Muscle layer of duodenum (tissue), 2 donors: ENCODE measurements around the gene KLHL22.

Source experiments
- H3K27ac ChIP-seq: one replicate; pipeline ENCODE4 v1.7.0; 2013; ENCODE audit warnings: mild to moderate bottlenecking, low read length
- H3K27me3 ChIP-seq: one replicate; pipeline ENCODE4 v1.7.0; 2013; ENCODE audit warnings: low read depth, mild to moderate bottlenecking, control low read depth, low read length
- H3K36me3 ChIP-seq, 2 donors: one replicate each; pipeline ENCODE4 v1.7.0; 2013; ENCODE audit warnings: low read length in 2 of 2, control low read depth in 1 of 2, mild to moderate bottlenecking in 1 of 2; ENCODE audit not compliant: insufficient read depth in 2 of 2, control insufficient read depth in 1 of 2
- H3K4me1 ChIP-seq, 2 donors: one replicate each; pipeline ENCODE4 v1.7.0; 2013; ENCODE audit warnings: low read length in 2 of 2, mild to moderate bottlenecking in 2 of 2, control low read depth in 1 of 2, moderate library complexity in 1 of 2; ENCODE audit not compliant: insufficient read depth in 2 of 2, control insufficient read depth in 1 of 2
- H3K4me3 ChIP-seq, 2 donors: one replicate each; pipeline ENCODE4 v1.7.0; 2013; ENCODE audit warnings: low read length in 2 of 2, low read depth in 1 of 2, mild to moderate bottlenecking in 1 of 2
- H3K9me3 ChIP-seq, 2 donors: one replicate each; pipeline ENCODE4 v1.7.0; 2013; ENCODE audit warnings: low read length in 2 of 2, control low read depth in 1 of 2, mild to moderate bottlenecking in 1 of 2; ENCODE audit not compliant: control insufficient read depth in 1 of 2
- donor health status: healthy.

Gene KLHL22

DNA sequence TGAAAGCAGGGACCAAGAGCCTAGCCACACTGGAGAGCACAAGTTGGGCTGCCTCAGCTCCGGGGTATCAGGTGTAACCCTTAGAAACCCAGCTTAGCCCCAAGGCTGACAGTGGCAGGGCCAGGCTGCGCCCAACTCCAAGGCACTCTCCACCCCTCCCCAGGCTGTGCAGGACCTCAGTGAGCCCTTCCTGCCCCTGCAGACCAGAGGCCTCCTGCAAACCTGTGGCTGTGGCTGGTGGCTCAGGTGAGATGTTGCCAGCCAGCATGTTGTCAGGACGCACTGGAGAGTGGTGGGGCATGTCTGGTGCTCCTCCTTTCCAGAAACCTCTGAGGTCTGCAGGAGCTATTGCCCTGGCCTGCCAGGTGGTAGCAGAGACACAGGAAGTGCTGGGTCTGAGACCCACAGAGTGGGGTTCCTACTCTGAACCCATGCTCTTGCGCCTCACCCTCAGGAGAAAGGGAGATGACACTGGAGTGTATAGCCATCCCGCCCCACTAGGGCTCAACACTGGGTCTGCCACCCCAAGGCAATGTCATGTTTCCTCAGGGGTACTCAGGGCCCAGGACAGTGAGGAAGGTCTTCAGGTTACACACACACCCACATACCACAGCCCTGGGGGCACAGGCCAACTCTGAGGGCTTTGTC is 55.5 kb downstream of the KLHL22 start:
- H3K9me3 ChIP-seq = no peaks in the 10 kb centered on the region
- no peak overlapping the region for H3K27ac ChIP-seq
- H3K27me3 ChIP-seq = peaks cover 15% of the 10 kb centered on the region
- H3K4me3 ChIP-seq = no peak overlapping the region
- H3K4me1 ChIP-seq = peaks cover 0 to 29% of the 10 kb centered on the region in 2 donors
- peaks cover 4 to 25% of the 10 kb centered on the region in 2 donors for H3K36me3 ChIP-seq

DNA sequence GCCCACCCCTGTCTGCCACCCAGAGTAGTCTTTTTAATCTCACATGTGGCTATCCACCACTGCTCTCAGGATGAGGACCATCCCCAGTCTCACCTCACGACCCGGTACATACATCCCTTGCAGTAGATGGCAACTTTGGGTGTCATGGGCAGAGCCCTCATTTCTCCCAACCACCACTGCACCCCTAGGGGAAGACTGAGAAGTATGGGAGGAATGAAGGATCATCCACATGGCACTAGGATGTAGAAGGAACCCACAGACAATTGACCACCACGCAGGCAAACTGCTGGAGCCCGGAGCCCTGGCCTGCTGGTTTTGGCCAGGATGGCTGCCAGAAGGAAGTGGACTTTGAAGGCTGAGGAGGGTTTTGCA is 56.1 kb downstream of the KLHL22 start:
- H3K9me3 ChIP-seq = no peaks in the 10 kb centered on the region
- no peak overlapping the region for H3K27ac ChIP-seq
- H3K4me3 ChIP-seq = no peak overlapping the region
- peaks cover 3 to 20% of the 10 kb centered on the region in 2 donors for H3K36me3 ChIP-seq
- peaks cover 15% of the 10 kb centered on the region for H3K27me3 ChIP-seq
- peaks cover 0 to 32% of the 10 kb centered on the region in 2 donors for H3K4me1 ChIP-seq

DNA sequence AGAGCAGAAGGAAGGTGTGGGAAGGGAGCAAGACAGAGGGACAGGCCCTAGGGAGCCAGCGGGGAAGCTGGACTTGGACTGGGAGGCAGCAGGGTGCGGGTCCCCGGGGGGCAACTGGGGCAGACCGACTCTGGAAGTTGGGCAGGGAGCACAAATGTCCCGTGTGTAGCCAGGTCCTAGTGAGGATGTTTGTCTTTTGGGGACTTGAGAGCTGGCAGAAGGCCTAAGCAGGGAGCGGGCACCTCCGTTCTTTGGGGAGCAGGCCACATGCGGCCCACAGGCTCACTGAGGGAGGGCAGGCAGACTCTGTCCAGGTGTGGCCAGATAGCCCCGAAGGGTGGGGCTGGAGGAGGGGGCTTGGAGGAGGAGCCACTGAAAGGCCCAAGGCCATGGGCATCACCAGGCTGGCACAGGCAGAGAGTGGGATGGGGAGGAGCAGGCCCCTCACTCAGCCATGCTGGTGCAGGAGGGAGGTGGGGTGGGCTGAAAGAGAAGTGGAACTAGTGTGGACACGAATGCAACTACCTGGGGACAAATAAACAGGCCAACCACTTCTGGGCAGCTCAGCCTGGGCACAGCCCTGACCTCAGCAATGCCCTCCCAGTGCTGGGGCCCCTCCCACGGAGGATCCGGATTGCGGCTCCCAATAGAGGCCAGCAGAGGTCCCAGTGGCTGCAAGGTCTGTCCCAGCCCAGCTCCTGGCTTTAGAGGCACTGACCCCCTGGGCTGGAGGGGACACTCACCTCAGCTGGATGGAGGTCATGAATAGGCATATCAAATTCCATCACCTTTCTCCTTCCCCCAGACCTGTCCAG is 56.7 kb downstream of the KLHL22 start:
- H3K4me3 ChIP-seq = peak overlapping the region; percentile 44 to 81
- H3K4me1 ChIP-seq = peaks cover 0 to 32% of the 10 kb centered on the region in 2 donors
- H3K27ac ChIP-seq = no peak overlapping the region
- H3K9me3 ChIP-seq = no peaks in the 10 kb centered on the region
- peaks cover 15% of the 10 kb centered on the region for H3K27me3 ChIP-seq
- H3K36me3 ChIP-seq = peaks cover 0 to 14% of the 10 kb centered on the region in 2 donors

DNA sequence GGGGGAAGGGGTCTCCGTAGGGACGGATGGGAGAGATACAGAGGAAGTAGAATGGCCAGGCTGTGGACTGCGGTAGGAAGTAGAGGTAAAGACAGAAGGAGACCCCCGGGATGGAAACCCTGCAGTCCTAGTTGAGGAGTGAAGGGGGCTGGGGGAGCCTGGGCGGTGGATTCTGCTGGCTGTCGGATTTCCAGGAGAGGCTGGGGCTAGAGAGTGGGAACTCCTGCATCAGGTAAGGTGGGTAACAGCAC is 57.2 kb downstream of the KLHL22 start:
- no peak overlapping the region for H3K27ac ChIP-seq

DNA sequence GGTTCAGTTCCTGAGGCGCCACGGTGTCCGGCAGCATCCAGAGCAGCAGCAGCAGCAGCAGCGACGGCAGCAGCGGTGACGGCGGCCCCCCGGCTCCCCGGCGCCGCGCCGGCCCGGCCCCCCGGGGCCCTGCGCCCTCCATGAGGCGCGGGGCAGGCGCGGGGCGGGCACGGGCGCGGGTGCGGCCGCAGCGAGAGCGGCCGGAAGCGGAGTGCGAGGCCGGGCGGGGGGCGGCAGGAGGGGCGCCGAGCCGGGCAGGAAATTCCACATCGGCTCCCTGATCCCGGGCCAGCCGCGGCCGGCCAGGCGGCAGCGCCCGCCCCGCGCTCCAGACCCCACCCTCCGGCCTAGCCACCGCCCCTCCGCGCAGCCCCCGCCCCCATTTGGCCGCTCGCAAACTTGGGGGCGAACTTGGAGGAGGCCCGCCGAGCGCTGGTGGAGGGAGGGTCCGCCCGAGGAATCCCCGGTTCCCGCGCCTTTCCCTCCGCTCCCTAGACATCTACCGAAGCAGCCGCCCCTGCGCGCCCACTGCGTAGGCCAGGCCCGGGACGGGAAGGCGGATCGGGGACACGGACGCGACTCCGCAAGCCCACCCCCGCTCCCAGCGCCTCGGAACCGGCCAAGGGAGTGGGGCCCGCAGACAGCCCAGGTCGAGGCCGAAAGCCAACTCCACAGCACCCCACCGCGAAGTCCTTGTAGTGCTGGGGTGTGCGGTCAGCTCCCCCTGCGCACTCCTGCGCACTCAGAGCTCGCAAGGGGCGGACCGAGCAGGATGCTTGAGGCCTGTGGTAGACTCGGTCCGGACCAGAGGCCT is 57.8 kb downstream of the KLHL22 start, which contains the start of gene SCARF2:
SCARF2 (minus strand) TSS at position 213 of the 814 bp plus-strand sequence; CDS start at position 142, 71 bp downstream.
- Histone ChIP-seq H3K36me3 (peaks cover 0 to 8% of the 10 kb centered on the region in 2 donors), H3K4me1 (peaks cover 0 to 32% of the 10 kb centered on the region in 2 donors), H3K27ac (no peak within 1 kb of the TSS), H3K27me3 (peaks cover 15% of the 10 kb centered on the region), H3K4me3 (peak within 1 kb of the TSS; percentile 67 to 81), H3K9me3 (no peaks in the 10 kb centered on the region)

More for the DNA sequence above, 57.2 kb downstream of the KLHL22 start:
- Histone ChIP-seq H3K9me3 (no peaks in the 10 kb centered on the region), H3K4me1 (peaks cover 0 to 32% of the 10 kb centered on the region in 2 donors), H3K36me3 (peaks cover 0 to 13% of the 10 kb centered on the region in 2 donors), H3K27me3 (peaks cover 15% of the 10 kb centered on the region), H3K4me3 (peak overlapping the region; percentile 44 to 81)

DNA sequence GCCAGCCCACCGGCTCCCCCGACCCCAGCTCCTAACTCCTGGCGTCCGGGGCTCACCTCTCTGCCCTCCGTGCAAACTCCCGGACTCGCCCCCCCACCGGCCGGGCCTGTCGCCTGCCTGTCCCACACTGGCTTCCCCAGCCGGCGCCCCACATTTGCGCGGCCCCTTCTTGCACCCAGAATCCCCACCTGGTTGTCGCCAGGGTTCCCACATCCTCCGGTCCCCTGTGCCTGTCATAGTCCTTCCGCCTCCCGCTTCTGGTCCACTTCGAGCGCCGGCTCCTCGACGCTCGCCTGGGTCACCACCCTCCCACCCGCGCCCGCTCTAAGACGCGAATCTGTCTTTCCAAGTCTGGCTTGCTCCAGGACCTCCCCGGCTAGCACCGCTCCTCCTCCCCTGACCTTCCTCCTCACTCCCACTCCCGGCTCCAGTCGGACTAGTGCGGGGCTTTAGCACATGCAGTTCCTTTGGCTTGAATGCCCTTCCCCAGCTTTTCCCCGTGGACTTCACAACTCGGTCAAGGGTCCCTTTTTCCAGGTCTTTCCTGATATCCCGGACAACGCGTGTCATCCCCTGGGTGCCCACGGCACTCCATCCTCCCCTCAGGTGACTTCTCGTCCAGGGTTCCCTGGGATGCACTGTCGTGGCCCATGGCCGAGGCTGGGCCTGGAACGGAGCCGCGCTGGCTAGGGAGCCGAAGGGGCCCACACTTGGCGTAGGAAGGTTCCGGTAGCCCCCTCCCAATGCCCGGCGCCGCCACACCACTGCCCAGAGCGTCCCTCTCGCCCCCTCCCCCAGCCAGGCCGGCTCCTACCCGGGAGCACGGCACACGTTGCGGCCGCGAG is 58.6 kb downstream of the KLHL22 start:
- H3K4me1 ChIP-seq = peaks cover 0 to 32% of the 10 kb centered on the region in 2 donors
- H3K4me3 ChIP-seq = peak overlapping the region; percentile 67 to 81
- no peaks in the 10 kb centered on the region for H3K36me3 ChIP-seq
- H3K27me3 ChIP-seq = peaks cover 20% of the 10 kb centered on the region
- no peaks in the 10 kb centered on the region for H3K9me3 ChIP-seq
- no peak overlapping the region for H3K27ac ChIP-seq

DNA sequence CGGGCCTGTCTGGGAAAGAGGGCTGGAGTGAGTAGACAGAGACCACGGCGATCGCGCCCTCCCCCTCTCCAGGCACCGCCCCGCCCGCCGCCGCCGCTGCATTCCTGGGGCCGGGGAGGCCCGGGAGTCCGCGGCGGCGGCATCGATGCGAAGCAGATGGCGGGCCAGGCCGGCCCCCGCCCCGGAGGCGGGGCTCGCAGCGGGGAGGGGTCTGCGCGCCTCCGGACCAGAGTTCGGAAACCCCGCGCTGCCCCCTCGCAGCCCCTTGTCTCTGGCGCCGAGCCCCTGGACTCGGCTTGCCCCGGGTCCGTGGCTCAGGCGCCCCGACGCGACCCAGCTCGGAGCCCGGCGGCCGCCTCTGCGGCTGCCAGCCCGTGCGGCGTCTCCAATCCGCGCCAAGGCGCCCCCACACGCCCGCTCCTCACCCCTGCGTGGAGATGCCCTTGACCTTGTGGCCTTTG is 59.3 kb downstream of the KLHL22 start:
- peaks cover 22% of the 10 kb centered on the region for H3K27me3 ChIP-seq
- H3K36me3 ChIP-seq = no peaks in the 10 kb centered on the region
- peak overlapping the region; percentile 67 to 81 for H3K4me3 ChIP-seq
- H3K27ac ChIP-seq = no peak overlapping the region
- peaks cover 0 to 34% of the 10 kb centered on the region in 2 donors for H3K4me1 ChIP-seq
- no peaks in the 10 kb centered on the region for H3K9me3 ChIP-seq

DNA sequence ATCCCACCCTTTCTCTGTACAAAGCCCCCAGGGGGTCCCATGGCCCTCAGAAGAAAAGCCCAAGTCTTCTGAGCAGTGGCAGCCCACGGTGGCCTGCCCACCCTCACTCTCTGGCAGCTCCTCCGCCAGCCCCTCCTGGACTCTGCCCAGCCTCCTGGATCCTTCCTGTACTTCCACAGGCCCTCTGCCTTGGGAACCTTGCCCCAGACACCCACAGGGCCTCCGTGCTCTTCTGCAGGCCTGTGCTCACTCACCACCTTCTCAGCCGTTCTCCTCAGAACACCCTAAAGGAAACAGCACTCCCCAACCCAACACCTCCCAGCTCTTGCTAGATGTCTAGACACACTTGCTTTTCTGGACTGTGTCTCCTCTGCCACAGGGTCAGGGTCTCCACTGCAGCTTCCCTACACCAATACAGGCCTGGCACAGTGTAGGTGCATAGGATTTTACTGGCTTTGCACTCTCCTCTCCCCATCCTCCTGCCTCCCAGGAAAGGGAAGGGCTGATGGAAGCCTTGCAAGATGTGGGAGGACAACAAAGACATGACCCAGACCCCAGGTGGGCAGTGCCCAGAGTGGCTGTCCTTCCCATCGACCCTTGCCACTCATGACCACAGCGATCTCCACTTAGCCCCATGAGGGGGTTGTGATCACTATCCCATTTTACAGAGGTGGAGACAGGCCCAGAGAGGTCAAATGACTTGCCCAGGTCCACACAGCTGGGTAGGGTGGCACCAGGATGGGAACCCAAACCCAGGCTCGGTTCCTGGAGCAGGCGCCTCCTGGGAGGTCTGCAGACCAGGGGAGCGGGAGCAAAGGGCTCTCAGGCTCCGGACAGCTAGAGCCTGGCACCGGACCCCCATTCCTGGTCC is 59.9 kb downstream of the KLHL22 start:
- H3K27ac ChIP-seq = no peak overlapping the region
- H3K9me3 ChIP-seq = no peaks in the 10 kb centered on the region
- peaks cover 0 to 41% of the 10 kb centered on the region in 2 donors for H3K4me1 ChIP-seq
- no peaks in the 10 kb centered on the region for H3K36me3 ChIP-seq
- peak overlapping the region; percentile 47 to 81 for H3K4me3 ChIP-seq
- H3K27me3 ChIP-seq = peaks cover 22% of the 10 kb centered on the region

DNA sequence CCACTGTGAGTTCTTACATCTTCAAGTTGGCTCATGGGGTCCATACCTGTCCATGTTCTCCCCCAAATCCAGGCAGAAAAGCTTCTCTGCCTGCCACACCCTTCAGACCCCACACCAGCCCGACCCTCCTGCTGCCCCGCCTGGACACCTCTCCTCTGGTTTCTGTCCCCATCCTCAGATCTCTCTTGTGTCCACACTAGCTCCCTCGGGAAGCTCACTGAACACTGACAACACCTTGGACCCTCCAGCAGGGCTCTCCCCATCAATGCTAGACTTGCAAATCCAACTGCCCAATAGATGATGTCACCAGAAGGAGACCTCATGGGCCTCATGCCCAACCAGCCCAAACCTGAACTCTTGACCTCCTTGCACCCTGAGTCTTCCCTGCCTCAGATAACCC is 60.8 kb downstream of the KLHL22 start:
- no peaks in the 10 kb centered on the region for H3K9me3 ChIP-seq
- peaks cover 22% of the 10 kb centered on the region for H3K27me3 ChIP-seq
- no peaks in the 10 kb centered on the region for H3K36me3 ChIP-seq
- H3K27ac ChIP-seq = no peak overlapping the region
- peaks cover 0 to 50% of the 10 kb centered on the region in 2 donors for H3K4me1 ChIP-seq
- H3K4me3 ChIP-seq = no peak overlapping the region

DNA sequence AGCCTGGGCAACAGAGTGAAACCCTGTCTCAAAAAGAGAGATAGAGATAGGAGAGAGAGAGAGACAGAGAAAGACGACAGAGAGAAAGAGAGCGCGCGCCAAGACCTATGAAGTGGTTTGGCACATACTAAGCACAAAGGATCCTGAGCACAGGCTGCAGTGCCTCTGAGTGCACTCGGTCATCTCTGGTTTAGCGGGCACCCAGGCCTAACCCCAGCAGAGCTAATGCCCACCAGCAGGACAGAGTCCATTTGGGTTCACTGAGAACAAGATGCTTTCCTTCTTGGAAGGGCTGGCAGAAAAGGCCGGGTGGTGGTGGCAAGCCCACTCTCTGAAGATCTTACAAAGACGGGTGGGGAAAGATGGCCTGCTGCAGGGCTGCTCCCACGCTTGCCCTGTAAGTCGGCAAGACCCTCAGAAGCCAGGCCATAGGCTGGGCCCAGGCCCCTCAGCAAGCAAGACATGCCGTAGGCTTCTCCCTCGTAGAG is 61.3 kb downstream of the KLHL22 start:
- Histone ChIP-seq H3K36me3 (no peaks in the 10 kb centered on the region), H3K4me1 (peaks cover 0 to 53% of the 10 kb centered on the region in 2 donors), H3K27me3 (peaks cover 22% of the 10 kb centered on the region), H3K27ac (no peak overlapping the region), H3K9me3 (no peaks in the 10 kb centered on the region), H3K4me3 (no peak overlapping the region)
